ENCODE data around the gene TMEM214.

The TMEM214 gene

DNA sequence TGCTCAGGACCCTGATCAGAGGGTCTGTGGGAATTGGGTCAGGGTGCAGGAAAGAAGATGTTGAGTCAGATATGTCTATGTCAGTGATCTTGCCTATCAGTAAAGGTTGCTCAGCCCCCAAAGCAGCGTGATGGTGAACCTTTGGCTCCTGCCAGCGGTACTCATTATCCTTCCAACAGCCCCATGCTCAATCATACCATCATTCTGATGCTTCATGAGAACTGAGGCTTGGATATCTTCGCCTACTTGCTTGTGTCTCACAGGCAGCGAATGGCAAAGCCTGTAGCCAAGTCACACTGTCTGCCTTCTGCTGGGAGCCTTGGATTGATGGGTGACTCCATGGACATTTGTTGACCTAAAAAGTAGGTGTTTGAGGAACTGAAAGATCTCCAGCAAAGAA lies 19.0 kb upstream of the TMEM214 start:
- no peak for DNase-seq

GRCh38 chr2:27014771-27015433 lies 17.9 kb upstream of the TMEM214 start:
- no peak for DNase-seq

- peak; percentile 45 for DNase-seq
Measured at GRCh38 chr2:27016801-27017325, 15.9 kb upstream of the TMEM214 start.

- no peak for DNase-seq
Measured at GRCh38 chr2:27018142-27018541, 14.6 kb upstream of the TMEM214 start.

GRCh38 chr2:27019459-27019858 lies 13.3 kb upstream of the TMEM214 start:
- DNase-seq = no peak

DNA sequence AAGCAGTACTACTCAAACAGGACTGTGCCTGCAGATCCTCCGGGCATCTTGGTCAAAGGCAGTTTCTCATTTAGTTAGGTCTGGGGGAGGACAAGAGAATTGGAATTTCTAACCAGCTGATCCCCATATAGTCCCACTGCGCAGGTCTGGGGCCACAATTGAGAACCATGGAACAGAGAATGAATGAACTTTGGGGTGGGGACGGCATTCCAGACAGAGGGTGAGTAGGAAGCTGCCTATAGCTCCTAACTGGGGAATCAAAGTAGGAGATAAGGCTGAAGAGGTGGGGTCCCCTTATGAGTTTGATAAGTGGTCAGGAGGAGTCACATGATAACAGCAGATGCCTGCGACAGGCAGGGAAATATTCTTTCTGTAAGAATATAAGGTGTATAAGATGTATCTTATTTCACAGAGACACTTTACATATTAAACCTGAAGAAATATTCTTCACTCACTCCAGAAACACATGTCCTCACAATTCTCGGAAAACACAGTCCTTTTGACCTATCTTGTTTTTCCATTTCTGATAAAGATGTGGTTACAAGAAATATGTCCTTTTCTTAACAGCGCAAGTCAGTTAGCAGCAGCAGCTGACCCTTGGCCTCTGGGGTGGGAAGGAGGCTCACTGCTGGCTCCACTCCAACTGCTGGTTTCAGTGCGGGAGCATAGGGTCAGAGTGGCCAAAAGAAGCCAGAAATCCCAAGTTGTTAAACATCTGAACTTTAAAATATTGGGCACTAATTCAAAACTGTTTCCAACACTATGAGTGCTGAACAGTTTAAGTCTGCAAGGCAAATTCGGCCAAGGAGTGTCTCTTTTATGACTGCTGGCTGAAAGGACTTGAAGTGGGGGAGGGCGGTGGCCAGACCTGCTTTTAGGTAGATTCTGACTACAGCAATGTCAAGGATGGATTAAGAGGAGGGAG lies 12.6 kb upstream of the TMEM214 start:
- DNase-seq = no peak

DNA sequence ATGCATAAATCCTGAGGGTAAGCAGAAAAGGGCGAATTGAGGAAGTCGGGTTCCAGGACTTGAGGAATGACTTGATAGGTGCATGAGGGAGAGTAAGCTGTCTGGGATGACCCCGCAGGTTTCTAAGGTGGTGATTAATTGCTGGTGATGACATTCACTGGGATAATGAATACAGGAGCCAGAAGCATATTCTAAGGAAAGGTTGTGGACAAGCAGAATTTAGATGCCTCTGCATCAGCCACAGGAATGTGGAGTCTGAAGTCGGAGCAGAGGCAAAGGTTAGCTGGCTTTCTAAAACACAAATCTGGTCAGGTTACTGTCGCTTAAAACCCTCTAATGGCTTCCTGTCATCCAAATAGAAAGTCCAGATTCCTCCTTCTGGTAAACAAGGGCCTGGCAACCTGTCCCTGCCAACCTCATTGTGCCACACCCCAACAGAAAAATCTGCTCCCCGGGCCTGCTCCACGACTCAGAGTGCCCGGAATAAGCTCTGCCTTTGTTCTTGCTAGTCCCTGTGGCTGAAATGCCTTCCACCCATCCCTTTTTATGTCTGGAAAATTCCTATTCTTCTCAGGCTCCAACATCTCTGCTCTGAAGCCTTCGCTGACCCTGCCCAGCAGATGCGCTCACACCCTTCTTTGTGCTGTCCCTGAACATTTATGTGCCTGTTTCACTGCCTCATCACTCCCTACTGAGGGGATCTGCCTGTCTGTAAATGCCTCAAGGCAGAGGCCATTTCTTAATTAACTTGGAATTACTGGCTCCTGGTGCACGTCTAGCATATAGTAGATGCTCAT lies 11.3 kb upstream of the TMEM214 start:
- DNase-seq = no peak

GRCh38 chr2:27023740-27024139 lies 9.0 kb upstream of the TMEM214 start:
- no peak for DNase-seq

- DNase-seq = no peak
Measured at GRCh38 chr2:27024188-27024587, 8.6 kb upstream of the TMEM214 start.

DNA sequence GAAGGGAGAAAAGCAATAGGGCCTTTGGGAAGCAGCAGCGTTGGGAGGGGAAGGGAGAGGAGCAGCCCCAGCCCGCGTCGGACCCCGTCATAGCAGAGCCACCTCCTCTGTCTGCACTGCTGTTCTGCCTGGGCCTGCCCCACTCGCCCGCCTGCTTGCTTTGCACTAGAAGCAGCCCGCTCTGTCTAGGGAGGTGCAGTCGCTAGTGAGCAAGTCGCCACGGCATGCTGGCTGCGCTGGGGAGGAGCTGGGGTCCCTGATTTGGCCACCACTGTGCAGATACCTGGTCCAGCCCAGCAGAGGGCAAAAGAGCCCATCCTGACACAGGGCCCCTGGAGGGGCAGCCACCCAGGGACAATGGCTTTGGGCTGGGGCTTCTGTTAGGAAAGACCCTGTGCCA lies 8.0 kb upstream of the TMEM214 start:
- DNase-seq = no peak

DNA sequence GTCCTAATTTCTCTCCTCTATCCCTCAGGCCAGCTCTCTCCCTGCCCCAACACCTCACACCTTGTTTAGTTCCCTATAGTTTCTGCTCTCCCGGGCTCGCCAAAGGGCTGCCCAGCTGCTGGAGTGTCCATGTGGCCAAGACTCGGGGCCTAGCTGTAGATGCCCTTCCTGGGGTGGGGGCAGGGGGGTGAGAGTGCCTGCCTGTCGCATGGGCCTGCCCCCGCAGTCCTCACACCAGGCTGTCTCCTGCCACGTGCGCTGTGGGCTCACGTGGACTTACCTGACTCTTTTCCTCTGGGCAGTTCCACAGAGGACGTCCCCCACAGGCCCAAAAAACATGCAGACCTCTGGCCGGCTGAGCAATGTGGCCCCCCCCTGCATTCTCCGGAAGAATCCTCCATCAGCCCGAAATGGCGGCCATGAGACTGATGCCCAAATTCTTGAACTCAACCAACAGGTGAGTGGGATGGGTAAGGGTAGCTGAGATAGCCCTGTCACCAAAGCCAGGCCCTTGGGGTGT lies 7.4 kb upstream of the TMEM214 start:
- DNase-seq = no peak

DNA sequence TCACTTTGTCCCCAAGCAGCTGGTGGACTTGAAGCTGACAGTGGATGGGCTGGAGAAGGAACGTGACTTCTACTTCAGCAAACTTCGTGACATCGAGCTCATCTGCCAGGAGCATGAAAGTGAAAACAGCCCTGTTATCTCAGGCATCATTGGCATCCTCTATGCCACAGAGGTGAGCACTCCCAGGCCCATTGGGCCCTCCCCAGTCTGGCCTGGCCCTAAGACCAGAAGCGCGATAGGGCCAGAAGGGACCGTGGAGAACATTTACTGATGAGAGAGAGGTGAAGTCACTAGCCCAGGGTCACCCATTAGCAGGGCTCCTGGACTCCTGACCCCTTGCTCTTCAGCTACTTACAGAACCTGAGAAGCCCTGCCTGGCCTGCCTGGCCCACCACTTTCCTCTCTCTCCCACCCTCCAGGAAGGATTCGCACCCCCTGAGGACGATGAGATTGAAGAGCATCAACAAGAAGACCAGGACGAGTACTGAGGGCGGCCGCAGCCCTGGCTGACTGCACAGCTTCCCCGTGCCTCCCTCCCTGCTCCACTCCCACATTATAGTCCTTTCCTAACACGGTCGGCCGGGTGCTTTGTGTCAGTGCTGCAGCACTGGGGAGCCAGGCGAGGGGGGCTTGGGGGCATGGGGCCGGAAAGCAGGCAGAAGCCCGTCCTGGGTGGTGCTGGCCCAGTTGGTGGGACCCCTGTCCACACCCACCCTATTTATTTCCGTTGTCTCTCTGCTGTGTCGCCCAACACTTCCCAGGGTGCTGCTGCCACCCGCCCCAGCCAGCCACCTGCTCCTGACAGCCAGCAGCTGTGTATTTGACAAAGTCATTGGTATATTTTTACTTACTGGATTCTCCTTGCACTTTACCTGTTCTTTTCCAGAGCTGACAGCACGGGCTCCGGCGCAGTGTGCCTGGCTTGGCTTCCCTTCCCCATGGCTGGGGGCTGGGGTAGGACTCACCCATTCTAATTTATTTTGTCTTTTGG lies 6.6 kb upstream of the TMEM214 start:
- DNase-seq = no peak

DNA sequence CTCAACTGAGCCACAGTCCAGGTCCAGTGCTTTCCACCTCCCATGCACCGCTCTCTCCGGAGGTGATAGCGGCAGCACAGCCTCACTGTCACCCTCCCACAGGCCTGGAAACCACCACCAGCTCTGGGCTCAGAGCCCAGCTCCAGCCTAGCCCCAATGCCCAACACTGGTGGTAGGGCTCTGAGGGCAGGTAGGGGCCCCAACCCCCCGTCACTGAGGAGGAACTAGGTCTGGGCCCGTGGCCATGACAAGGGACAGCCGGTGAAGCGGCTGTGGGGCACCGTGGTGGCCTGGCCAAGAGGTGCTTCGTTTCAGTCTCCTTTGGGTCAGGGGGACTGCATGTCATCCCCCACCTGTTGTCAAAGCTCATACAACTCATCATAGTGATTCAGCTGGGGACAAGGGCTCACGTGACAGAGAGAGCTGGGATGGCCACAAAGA lies 5.5 kb upstream of the TMEM214 start:
- no peak for DNase-seq

GRCh38 chr2:27029051-27029450 lies 3.7 kb upstream of the TMEM214 start:
- no peak for DNase-seq

GRCh38 chr2:27033253-27033852 lies 588 bp downstream of the TMEM214 start:
- no peak for DNase-seq

DNA sequence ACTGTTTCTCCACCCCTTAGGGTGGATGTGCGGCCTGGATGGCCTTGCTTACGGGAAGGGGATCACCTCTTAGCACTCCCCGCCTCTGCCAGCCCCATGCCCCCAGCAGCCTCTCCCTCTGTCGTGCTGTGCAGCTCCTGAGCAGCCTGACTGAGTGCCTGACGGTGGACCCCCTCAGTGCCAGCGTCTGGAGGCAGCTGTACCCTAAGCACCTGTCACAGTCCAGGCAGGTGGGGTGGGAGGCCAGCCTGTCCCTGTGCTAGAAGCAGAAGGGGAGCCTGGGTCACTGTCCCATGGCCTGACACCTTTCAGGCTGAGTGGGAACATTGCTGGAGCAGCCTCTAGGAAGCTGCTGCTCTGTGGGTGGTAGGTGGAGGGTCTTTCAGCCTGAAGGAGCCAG lies 5.2 kb downstream of the TMEM214 start:
- no peak for DNase-seq

GRCh38 chr2:27038631-27039339 lies 6.0 kb downstream of the TMEM214 start:
- no peak for DNase-seq

- no peak for DNase-seq
Measured at GRCh38 chr2:27039426-27039825, 6.7 kb downstream of the TMEM214 start.

DNA sequence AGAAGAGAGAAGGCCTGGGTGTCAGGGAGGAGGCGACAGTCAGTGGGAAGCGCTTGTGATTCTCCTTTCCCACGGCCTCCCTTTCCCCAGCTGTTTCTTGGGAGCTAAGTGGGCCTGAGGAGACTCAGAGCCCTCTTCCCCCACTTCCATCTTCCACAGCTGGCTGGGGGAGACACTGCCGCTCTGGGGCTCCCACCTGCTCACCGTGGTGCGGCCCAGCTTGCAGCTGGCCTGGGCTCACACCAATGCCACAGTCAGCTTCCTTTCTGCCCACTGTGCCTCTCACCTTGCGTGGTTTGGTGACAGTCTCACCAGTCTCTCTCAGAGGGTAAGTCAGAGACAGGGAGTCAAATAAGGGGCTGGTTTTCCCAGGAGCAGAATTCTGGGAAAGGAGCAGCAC lies 7.1 kb downstream of the TMEM214 start:
- DNase-seq = no peak

DNA sequence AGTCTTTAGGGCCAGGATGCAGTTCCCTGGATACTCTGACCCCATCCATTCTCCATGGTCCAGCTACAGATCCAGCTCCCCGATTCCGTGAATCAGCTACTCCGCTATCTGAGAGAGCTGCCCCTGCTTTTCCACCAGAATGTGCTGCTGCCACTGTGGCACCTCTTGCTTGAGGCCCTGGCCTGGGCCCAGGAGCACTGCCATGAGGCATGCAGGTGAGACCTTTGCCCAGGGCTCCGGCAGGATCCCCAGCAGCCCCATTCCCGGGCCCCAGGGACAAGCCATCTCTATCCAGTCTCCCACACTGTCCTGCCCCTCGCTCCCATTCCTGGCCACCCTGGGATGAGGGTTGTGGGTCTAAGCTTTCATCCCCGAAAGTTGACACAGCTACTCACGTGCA lies 7.5 kb downstream of the TMEM214 start:
- DNase-seq = no peak

GRCh38 chr2:27041752-27042151 lies 9.0 kb downstream of the TMEM214 start:
- no peak for DNase-seq
